COR-L47 (cell line): ENCODE results near the gene ANXA2.
A peak's percentile ranks its signal among the peaks of the same experiment; 100 is the strongest.

Source experiments
- DNase-seq: peaks from one replicate; lab custom pipeline; 2025; lab: John Stamatoyannopoulos, UW

ANXA2 gene

GRCh38 chr15:60370105-60370868 is 27.5 kb downstream of the ANXA2 start:
- no peak for DNase-seq

- no peak for DNase-seq
Measured at GRCh38 chr15:60369696-60370095, 28.1 kb downstream of the ANXA2 start.

GRCh38 chr15:60364612-60364924 is 33.2 kb downstream of the ANXA2 start:
- DNase-seq = no peak

- no peak for DNase-seq
Measured at GRCh38 chr15:60363903-60364611, 33.7 kb downstream of the ANXA2 start.

GRCh38 chr15:60363087-60363549 is 34.7 kb downstream of the ANXA2 start:
- DNase-seq = no peak

- no peak for DNase-seq
Measured at GRCh38 chr15:60362321-60363086, 35.3 kb downstream of the ANXA2 start.

- DNase-seq = peak; percentile 58
Measured at GRCh38 chr15:60359738-60360137, 38.0 kb downstream of the ANXA2 start.

- no peak for DNase-seq
Measured at GRCh38 chr15:60358935-60359682, 38.7 kb downstream of the ANXA2 start.

- DNase-seq = no peak
Measured at GRCh38 chr15:60356832-60357231, 41.0 kb downstream of the ANXA2 start.

GRCh38 chr15:60355148-60355857 is 42.5 kb downstream of the ANXA2 start:
- DNase-seq = no peak

- DNase-seq = no peak
Measured at GRCh38 chr15:60353245-60353920, 44.4 kb downstream of the ANXA2 start.

GRCh38 chr15:60352525-60352924 is 45.3 kb downstream of the ANXA2 start:
- DNase-seq = no peak

- DNase-seq = no peak
Measured at GRCh38 chr15:60351066-60351465, 46.7 kb downstream of the ANXA2 start.

GRCh38 chr15:60350108-60350507 is 47.7 kb downstream of the ANXA2 start:
- no peak for DNase-seq

GRCh38 chr15:60349589-60349988 is 48.2 kb downstream of the ANXA2 start:
- no peak for DNase-seq

GRCh38 chr15:60347480-60348049 is 50.2 kb downstream of the ANXA2 start:
- no peak for DNase-seq

GRCh38 chr15:60346653-60347052 is 51.1 kb downstream of the ANXA2 start:
- no peak for DNase-seq

- no peak for DNase-seq
Measured at GRCh38 chr15:60346077-60346476, 51.7 kb downstream of the ANXA2 start.

- no peak for DNase-seq
Measured at GRCh38 chr15:60345598-60345997, 52.2 kb downstream of the ANXA2 start.

- no peak for DNase-seq
Measured at GRCh38 chr15:60344987-60345386, 52.8 kb downstream of the ANXA2 start.

- no peak for DNase-seq
Measured at GRCh38 chr15:60344461-60344860, 53.3 kb downstream of the ANXA2 start.
